H1 (cell line): Measurements from ENCODE around the gene ZNF687. TPM values are rescaled to one million over a fixed set of nuclear protein-coding genes. Genes with fewer than 3 reads are reported as not detected.

Source experiments
- CTCF ChIA-PET: fragments of 300-600 bp; sonication (Branson Sonifier 250); formaldehyde crosslinking; loops from one replicate; lab custom pipeline; 2021; ENCODE audit not compliant: partially characterized antibody; lab: Charles Lee
- POLR2A ChIA-PET: fragments of 300-600 bp; sonication (Branson Sonifier 250); formaldehyde crosslinking; loops from one replicate; lab custom pipeline; 2021; ENCODE audit warnings: inconsistent platforms; ENCODE audit not compliant: partially characterized antibody; lab: Charles Lee
- DNase-seq, 2 experiments: peaks; one replicate each; pipeline versions ENCODE4 v3.0.0 to v3.0.0-alpha.2; 2010 to 2022; ENCODE audit warnings: low spot score in 2 of 2, low read depth in 1 of 2, mixed read lengths in 1 of 2
- FAIRE-seq: peaks from 2 replicates; lab custom pipeline; 2011; peaks lifted over from hg19 to GRCh38; lab: Jason Lieb, UNC
- H2AFZ ChIP-seq: 2 replicates; pipeline ENCODE4 v1.8.1; 2012; ENCODE audit warnings: low read length, inconsistent platforms
- H2AK5ac ChIP-seq: 2 replicates; pipeline ENCODE4 v1.6.1; 2013; ENCODE audit warnings: low read depth, low read length
- H2BK120ac ChIP-seq: replicated peaks from 2 replicates; pipeline ENCODE3; 2013; ENCODE audit warnings: low read depth, low read length, inconsistent platforms
- H2BK12ac ChIP-seq: 2 replicates; pipeline ENCODE4 v1.6.1; 2013; ENCODE audit warnings: low read depth, low read length
- H2BK15ac ChIP-seq: 2 replicates; pipeline ENCODE4 v1.6.1; 2013; ENCODE audit warnings: low read length
- H2BK20ac ChIP-seq: 2 replicates; pipeline ENCODE4 v1.6.1; 2013; ENCODE audit warnings: low read length
- H2BK5ac ChIP-seq: 2 replicates; pipeline ENCODE4 v1.6.1; 2013; ENCODE audit warnings: low read depth, low read length
- H3K14ac ChIP-seq: 2 replicates; pipeline ENCODE4 v1.6.1; 2013; ENCODE audit warnings: inconsistent platforms; ENCODE audit not compliant: insufficient read length
- H3K18ac ChIP-seq: 2 replicates; pipeline ENCODE4 v1.6.1; 2013; ENCODE audit warnings: low read length; ENCODE audit errors: extremely low read depth
- H3K23ac ChIP-seq: 2 replicates; pipeline ENCODE4 v1.6.1; 2013; ENCODE audit warnings: inconsistent platforms; ENCODE audit not compliant: insufficient read length
- H3K23me2 ChIP-seq: 2 replicates; pipeline ENCODE4 v1.6.1; 2013; ENCODE audit warnings: low read depth, low read length
- H3K27ac ChIP-seq: 2 replicates; pipeline ENCODE4 v1.6.1; 2011; ENCODE audit warnings: low read depth, low read length, inconsistent platforms
- H3K27me3 ChIP-seq, 4 experiments: replicated peaks in 1 of 4; 1 replicate in 1 of 4; 2 replicates in 3 of 4; pipeline versions ENCODE4 v1.6.1 to v1.8.1; 2011 to 2013; ENCODE audit warnings: low read length in 3 of 4, mild to moderate bottlenecking in 3 of 4, inconsistent platforms in 2 of 4, mixed read lengths in 2 of 4, moderate library complexity in 1 of 4; ENCODE audit not compliant: control insufficient read depth in 3 of 4, insufficient read depth in 3 of 4; ENCODE audit errors: extremely low read depth in 1 of 4
- H3K36me3 ChIP-seq, 4 experiments: 2 replicates each; pipeline versions ENCODE4 v1.6.1 to v1.8.1; 2011 to 2013; ENCODE audit warnings: mild to moderate bottlenecking in 4 of 4, low read length in 3 of 4, moderate library complexity in 2 of 4, control low read depth in 1 of 4, inconsistent platforms in 1 of 4; ENCODE audit not compliant: insufficient read depth in 4 of 4, control insufficient read depth in 2 of 4
- H3K4ac ChIP-seq: replicated peaks from 2 replicates; pipeline ENCODE3; 2013; ENCODE audit warnings: low read length, low read depth, mixed read lengths, inconsistent platforms; ENCODE audit not compliant: insufficient read length
- H3K4me1 ChIP-seq, 4 experiments: replicated peaks in 1 of 4; 1 replicate in 1 of 4; 2 replicates in 3 of 4; pipeline versions ENCODE4 v1.6.1 to v1.8.1; 2011 to 2013; ENCODE audit warnings: low read length in 3 of 4, inconsistent platforms in 2 of 4, mixed read lengths in 1 of 4; ENCODE audit not compliant: insufficient read depth in 4 of 4, control insufficient read depth in 3 of 4
- H3K4me2 ChIP-seq, 2 experiments: 2 replicates each; pipeline versions ENCODE4 v1.6.1 to v1.8.1; 2011 to 2013; ENCODE audit warnings: low read depth in 2 of 2, low read length in 2 of 2, control low read depth in 1 of 2, inconsistent platforms in 1 of 2, mild to moderate bottlenecking in 1 of 2; ENCODE audit not compliant: insufficient read depth in 1 of 2
- H3K4me3 ChIP-seq, 4 experiments: fragments of 200-600, 300-600 bp in 1 of 4; sonication (generic), shearing (Covaris generic), sonication (Bioruptor Twin) in 1 of 4; 2 replicates each; pipeline versions ENCODE4 v1.5.1 to v1.8.1; 2011 to 2016; ENCODE audit warnings: low read length in 4 of 4, low read depth in 3 of 4, control low read depth in 2 of 4, inconsistent platforms in 2 of 4, mild to moderate bottlenecking in 2 of 4, mixed read lengths in 1 of 4, moderate library complexity in 1 of 4; ENCODE audit not compliant: insufficient read depth in 2 of 4; ENCODE audit errors: extremely low read depth in 1 of 4
- H3K56ac ChIP-seq: replicated peaks from 2 replicates; pipeline ENCODE3; 2013; ENCODE audit warnings: low read depth, mild to moderate bottlenecking, mixed read lengths, low read length, inconsistent platforms; ENCODE audit not compliant: insufficient read length
- H3K79me1 ChIP-seq: 2 replicates; pipeline ENCODE4 v1.6.1; 2013; ENCODE audit warnings: low read depth, low read length, control low read depth
- H3K79me2 ChIP-seq, 2 experiments: 2 replicates each; pipeline versions ENCODE4 v1.6.1 to v1.8.1; 2012 to 2013; ENCODE audit warnings: low read length in 2 of 2, mild to moderate bottlenecking in 2 of 2, inconsistent platforms in 1 of 2; ENCODE audit not compliant: insufficient read depth in 2 of 2, control insufficient read depth in 1 of 2
- H3K9ac ChIP-seq, 4 experiments: replicated peaks in 1 of 4; 1 replicate in 1 of 4; 2 replicates in 3 of 4; pipeline versions ENCODE4 v1.6.1 to v1.8.1; 2011 to 2013; ENCODE audit warnings: low read depth in 3 of 4, low read length in 3 of 4, control low read depth in 2 of 4, mild to moderate bottlenecking in 2 of 4, moderate library complexity in 2 of 4, inconsistent platforms in 1 of 4; ENCODE audit errors: extremely low read depth in 1 of 4
- H3K9me3 ChIP-seq, 2 experiments: 2 replicates each; pipeline versions ENCODE4 v1.6.1 to v1.8.1; 2012 to 2013; ENCODE audit warnings: mild to moderate bottlenecking in 2 of 2, moderate library complexity in 2 of 2, control low read depth in 1 of 2, inconsistent platforms in 1 of 2, low read depth in 1 of 2, low read length in 1 of 2, mixed read lengths in 1 of 2; ENCODE audit not compliant: insufficient read depth in 2 of 2
- H4K20me1 ChIP-seq, 2 experiments: replicated peaks in 1 of 2; 2 replicates each; pipeline versions ENCODE3 to v1.8.1; 2011 to 2013; ENCODE audit warnings: inconsistent platforms in 2 of 2, low read length in 2 of 2, mild to moderate bottlenecking in 1 of 2; ENCODE audit not compliant: insufficient read depth in 2 of 2, control insufficient read depth in 1 of 2
- H4K5ac ChIP-seq: 2 replicates; pipeline ENCODE4 v1.6.1; 2013; ENCODE audit warnings: low read length, low read depth, mixed read lengths, inconsistent platforms; ENCODE audit not compliant: insufficient read length
- H4K8ac ChIP-seq: 2 replicates; pipeline ENCODE4 v1.8.0; 2013; ENCODE audit warnings: mild to moderate bottlenecking, moderate library complexity, low read length, inconsistent platforms; ENCODE audit not compliant: insufficient read depth; ENCODE audit errors: extremely low read depth
- H4K91ac ChIP-seq: replicated peaks from 2 replicates; pipeline ENCODE3; 2013; ENCODE audit warnings: low read length, mixed read lengths, inconsistent platforms; ENCODE audit not compliant: insufficient read length
- BCL11A ChIP-seq, 2 experiments: IDR thresholded peaks; one replicate each; pipeline ENCODE4 v1.6.1; 2011; ENCODE audit warnings: low read depth in 2 of 2, low read length in 2 of 2, mild to moderate bottlenecking in 2 of 2
- CEBPB ChIP-seq: IDR thresholded peaks from 2 replicates; pipeline ENCODE4 v1.6.1; 2012; ENCODE audit warnings: low read depth, low read length
- SAP30 ChIP-seq: fragments of 300-600 bp; sonication (generic); IDR thresholded peaks from 2 replicates; pipeline ENCODE4 v1.7.1; 2012; ENCODE audit warnings: low read length, moderate library complexity, mild to moderate bottlenecking, inconsistent platforms; ENCODE audit not compliant: insufficient read depth, insufficient replicate concordance
- SIN3A ChIP-seq, 2 experiments: IDR thresholded peaks in 1 of 2; conservative IDR thresholded peaks in 1 of 2; 2 replicates each; pipeline ENCODE4 v1.6.1; 2011 to 2012; ENCODE audit warnings: low read length in 2 of 2, improper control_type of control experiment in 1 of 2, low read depth in 1 of 2, mild to moderate bottlenecking in 1 of 2
- SP2 ChIP-seq: IDR thresholded peaks from 2 replicates; pipeline ENCODE4 v1.6.1; 2012; ENCODE audit warnings: mild to moderate bottlenecking, low read length, inconsistent platforms
- TBP ChIP-seq: IDR thresholded peaks from 2 replicates; pipeline ENCODE4 v1.6.1; 2011; ENCODE audit warnings: low read depth, low read length, improper control_type of control experiment
- WGBS, 2 experiments: shearing (Covaris generic) in 1 of 2; methylation state at CpG; one replicate each; pipeline versions ENCODE4 v1.1.6 to v1.1.7; 2013 to 2015; ENCODE audit warnings: low lambda C conversion rate in 2 of 2, mixed read lengths in 2 of 2, inconsistent platforms in 1 of 2, low coverage in 1 of 2, missing lambda C conversion rate in 1 of 2; ENCODE audit not compliant: insufficient replicate concordance in 2 of 2, insufficient coverage in 1 of 2, insufficient read length in 1 of 2; ENCODE audit errors: extremely low coverage in 1 of 2, missing lambda C conversion rate in 1 of 2; 5-methylcytosine and 5-hydroxymethylcytosine counted together
- polyA plus RNA-seq, 7 experiments: library from polyadenylated mRNA; depleted of rRNA in 3 of 7; stranded (reverse) in 5 of 7; unstranded in 2 of 7; fragments of >200 nt in 5 of 7; fragments of 200-250 nt in 2 of 7; gene quantifications; 1 replicate in 5 of 7; 2 replicates in 1 of 7; 4 replicates in 1 of 7; pipeline versions ENCODE4 v1.2.1 to v1.2.3, GENCODE V29; 2011 to 2013; ENCODE audit warnings: missing spikeins in 2 of 7, mixed read lengths in 2 of 7
- total RNA-seq: library from RNA; stranded (reverse); fragmentation: NEBNext Ultra II Directional; extraction: Animal tissue kit (Norgen Biotek cat#: 25700); gene quantifications from 2 replicates; pipeline ENCODE4 v1.2.1, GENCODE V29; 2021

The ZNF687 gene
- total and polyA plus RNA-seq, 2 of the 8 experiments (the other 6 are each of a cell fraction or from before 2014, with no cell fraction given) = 45.9 to 69.9 TPM

GRCh38 chr1:151255381-151255780 lies 26.7 kb upstream of the ZNF687 start:
- H2AK5ac ChIP-seq = peak overlapping the region; percentile 65; the same call in 1 of the 2 replicates
- peaks cover 6% of the 10 kb centered on the region for H3K23me2 ChIP-seq
- no peaks in the 10 kb centered on the region for H3K27me3 ChIP-seq
- H3K14ac ChIP-seq = no peak overlapping the region
- ChIA-PET POLR2A (interaction anchor here (0.6 to 2.9 kb wide), 16 partner anchors 9 to 707 kb away, joined by 3 to 12 read pairs (median 4); partner anchors contain the start of genes C1orf56, TUFT1 and ZNF687), CTCF (interaction anchor here (0.5 to 1.2 kb wide), 3 partner anchors 26 to 42 kb away, joined by 3 read pairs; partner anchors contain the start of gene ZNF687)
- H3K4me2 ChIP-seq = peak overlapping the region; percentile 72 to 75
- WGBS, 2 experiments = 69% methylated on average over 10 of the region's 10 CpGs; no CpG with 5 or more reads in 1 of the 2 experiments
- H2BK12ac ChIP-seq = no peak overlapping the region
- no peak overlapping the region for H3K4ac ChIP-seq
- peak overlapping the region; percentile 67 to 92 (median 82) for H3K4me3 ChIP-seq
- H4K91ac ChIP-seq = no peak overlapping the region
- H3K18ac ChIP-seq = no peak overlapping the region
- H3K23ac ChIP-seq = no peak overlapping the region
- peaks cover 0 to 2% (median 0%) of the 10 kb centered on the region in 4 experiments; a peak in 1 of 8 replicates for H3K36me3 ChIP-seq
- H2BK20ac ChIP-seq = no peak overlapping the region
- no peak overlapping the region for H4K8ac ChIP-seq
- peaks cover 12 to 53% of the 10 kb centered on the region in 2 experiments; a peak in 3 of 4 replicates for H3K79me2 ChIP-seq
- H4K20me1 ChIP-seq = peaks cover 2 to 3% of the 10 kb centered on the region in 2 experiments
- no peaks in the 10 kb centered on the region for H3K9me3 ChIP-seq
- no peaks in the 10 kb centered on the region; the same call in 1 of the 2 replicates for H3K79me1 ChIP-seq
- no peak overlapping the region for H4K5ac ChIP-seq
- H2BK15ac ChIP-seq = no peak overlapping the region
- no peak overlapping the region for H2AFZ ChIP-seq
- H3K4me1 ChIP-seq = peaks cover 0 to 1% (median 0%) of the 10 kb centered on the region in 4 experiments; a peak in 1 of 7 replicates
- H3K56ac ChIP-seq = no peak overlapping the region
- DNase-seq = no peak
- no peak for FAIRE-seq
- peak overlapping the region in 3 of 4 experiments; percentile 82 to 84 (median 83); a peak in 6 of 7 replicates for H3K9ac ChIP-seq
- H3K27ac ChIP-seq = peak overlapping the region; percentile 80
- no peak overlapping the region for H2BK120ac ChIP-seq
- no peak overlapping the region for H2BK5ac ChIP-seq
- TF ChIP-seq CEBPB = no peak
- TF ChIP-seq SAP30 = no peak
- TF ChIP-seq BCL11A (IDR thresholded peaks at IDR 0.05; ENCODE audit: low read depth in 2 of 2, low read length in 2 of 2) = no peak
- no peak for TF ChIP-seq SP2
- TF ChIP-seq TBP = no peak
- no peak for TF ChIP-seq SIN3A (conservative IDR thresholded peaks at IDR 0.05 in 1 of 2, IDR thresholded peaks at IDR 0.05 in 1 of 2; ENCODE audit: low read depth in 1 of 2, low read length in 2 of 2)
